ENCODE measurements around the gene MMD2. TPM values are rescaled to one million over a fixed set of nuclear protein-coding genes. Genes with fewer than 3 reads are reported as not detected.

Gene MMD2
- total RNA-seq, 1 donor from 2014 or later = not detected

GRCh38 chr7:4948402-4948801 is 10.6 kb downstream of the MMD2 start:
- Histone ChIP-seq H3K27ac (no peak overlapping the region), H3K4me1 (no peaks in the 10 kb centered on the region), H3K9me3 (peaks cover 4% of the 10 kb centered on the region), H3K36me3 (no peaks in the 10 kb centered on the region), H3K27me3 (no peaks in the 10 kb centered on the region), H3K4me3 (no peak overlapping the region)
- TF ChIP-seq CTCF (IDR thresholded peaks at IDR 0.05) = no peak
- ATAC-seq (no peak), DNase-seq (no peak)
- intact Hi-C loops (cut with DNase I) = no loop called here

- no peak for DNase-seq
- Histone ChIP-seq H3K27ac (no peak overlapping the region), H3K36me3 (no peaks in the 10 kb centered on the region), H3K4me1 (no peaks in the 10 kb centered on the region), H3K4me3 (no peak overlapping the region), H3K27me3 (no peaks in the 10 kb centered on the region), H3K9me3 (peaks cover 4% of the 10 kb centered on the region)
- TF ChIP-seq CTCF (IDR thresholded peaks at IDR 0.05) = no peak
- ATAC-seq = no peak
- intact Hi-C loops (cut with DNase I) = no loop called here
Measured at GRCh38 chr7:4945949-4946348, 13.0 kb downstream of the MMD2 start.

GRCh38 chr7:4944939-4945338 is 14.0 kb downstream of the MMD2 start:
- ATAC-seq (no peak), DNase-seq (no peak)
- Histone ChIP-seq H3K4me3 (no peak overlapping the region), H3K27ac (no peak overlapping the region), H3K27me3 (no peaks in the 10 kb centered on the region), H3K36me3 (no peaks in the 10 kb centered on the region), H3K4me1 (no peaks in the 10 kb centered on the region), H3K9me3 (peaks cover 4% of the 10 kb centered on the region)
- no peak for TF ChIP-seq CTCF (IDR thresholded peaks at IDR 0.05)
- intact Hi-C loops (cut with DNase I) = no loop called here

GRCh38 chr7:4943297-4943696 is 15.7 kb downstream of the MMD2 start:
- TF ChIP-seq CTCF (IDR thresholded peaks at IDR 0.05) = no peak
- Histone ChIP-seq H3K4me1 (no peaks in the 10 kb centered on the region), H3K27ac (no peak overlapping the region), H3K9me3 (peaks cover under 1% of the 10 kb centered on the region), H3K4me3 (no peak overlapping the region), H3K36me3 (no peaks in the 10 kb centered on the region), H3K27me3 (no peaks in the 10 kb centered on the region)
- intact Hi-C loops (cut with DNase I) = no loop called here
- DNase-seq (no peak), ATAC-seq (no peak)

- no peaks in the 10 kb centered on the region for H3K4me1 ChIP-seq
- intact Hi-C loops (cut with DNase I) = no loop called here
- no peak overlapping the region for H3K27ac ChIP-seq
- ATAC-seq (no peak), DNase-seq (no peak)
- TF ChIP-seq CTCF (IDR thresholded peaks at IDR 0.05) = no peak
- no peaks in the 10 kb centered on the region for H3K27me3 ChIP-seq
- H3K4me3 ChIP-seq = no peak overlapping the region
- H3K36me3 ChIP-seq = no peaks in the 10 kb centered on the region
- H3K9me3 ChIP-seq = no peaks in the 10 kb centered on the region
Measured at GRCh38 chr7:4939971-4940728, 18.8 kb downstream of the MMD2 start.

GRCh38 chr7:4937411-4937810 is 21.6 kb downstream of the MMD2 start:
- no peaks in the 10 kb centered on the region for H3K4me1 ChIP-seq
- ATAC-seq (no peak), DNase-seq (no peak)
- H3K27me3 ChIP-seq = no peaks in the 10 kb centered on the region
- no peaks in the 10 kb centered on the region for H3K36me3 ChIP-seq
- intact Hi-C loops (cut with DNase I) = no loop called here
- no peak overlapping the region for H3K4me3 ChIP-seq
- no peak overlapping the region for H3K27ac ChIP-seq
- TF ChIP-seq CTCF (IDR thresholded peaks at IDR 0.05) = no peak
- H3K9me3 ChIP-seq = no peaks in the 10 kb centered on the region
